HEK293 (cell line): ENCODE results near the gene F10.

Experiments used
- CTCF ChIA-PET: fragments of 350-600 bp; formaldehyde crosslinking; extraction: SDS; loops from one replicate; lab custom pipeline; 2021; ENCODE audit warnings: antibody characterized with exemption; lab: Yijun Ruan, JAX
- POLR2A ChIA-PET: fragments of 300-600 bp; formaldehyde crosslinking; extraction: SDS; loops from one replicate; lab custom pipeline; 2020; ENCODE audit warnings: antibody characterized with exemption, inconsistent platforms; lab: Yijun Ruan, JAX
- H3K27ac ChIP-seq: fragments of 200-500 bp; sonication (Bioruptor generic); 2 replicates; pipeline ENCODE4 v1.5.1; 2014; ENCODE audit warnings: low read depth, low read length, control low read depth, inconsistent platforms; ENCODE audit errors: extremely low read depth
- H3K36me3 ChIP-seq, 2 experiments: fragments of 200-500 bp in 1 of 2; sonication (Bioruptor generic) in 1 of 2; 1 replicate in 1 of 2; 2 replicates in 1 of 2; pipeline ENCODE4 v1.5.1; 2014 to 2017; ENCODE audit warnings: inconsistent platforms in 2 of 2, low read length in 2 of 2; ENCODE audit not compliant: control insufficient read depth in 2 of 2, insufficient read depth in 1 of 2
- H3K4me1 ChIP-seq: fragments of 200-500 bp; sonication (Bioruptor generic); 2 replicates; pipeline ENCODE4 v1.5.1; 2014; ENCODE audit warnings: mild to moderate bottlenecking, low read length, inconsistent platforms; ENCODE audit not compliant: control insufficient read depth, insufficient read depth
- H3K4me3 ChIP-seq: 2 replicates; pipeline ENCODE4 v1.5.1; 2011; ENCODE audit warnings: low read depth, mild to moderate bottlenecking, control low read depth, low read length, moderate library complexity
- H3K9me3 ChIP-seq: fragments of 200-500 bp; sonication (Bioruptor generic); 2 replicates; pipeline ENCODE4 v1.5.1; 2014; ENCODE audit warnings: low read depth, low read length, inconsistent platforms; ENCODE audit not compliant: control insufficient read depth, insufficient read depth
- AEBP2 ChIP-seq: fragments of 450-650 bp; formaldehyde crosslinking; IDR thresholded peaks from 2 replicates; pipeline ENCODE4 v1.5.1; 2016; ENCODE audit warnings: missing biosample characterization, missing genetic modification characterization, borderline replicate concordance
- HOXD13 ChIP-seq: sonication (generic); formaldehyde crosslinking; IDR thresholded peaks from 2 replicates; pipeline ENCODE4 v1.8.0; 2022; ENCODE audit warnings: missing genetic modification reagents, borderline replicate concordance
- IKZF3 ChIP-seq: fragments of 450-650 bp; IDR thresholded peaks from 2 replicates; pipeline ENCODE4 v1.5.0; 2018; ENCODE audit warnings: missing biosample characterization, mild to moderate bottlenecking, missing genetic modification characterization, moderate library complexity
- KLF9 ChIP-seq: fragments of 450-650 bp; formaldehyde crosslinking; IDR thresholded peaks from 2 replicates; pipeline ENCODE4 v1.5.1; 2016; ENCODE audit warnings: missing biosample characterization, missing genetic modification characterization, low read depth
- PRDM6 ChIP-seq: fragments of 450-650 bp; formaldehyde crosslinking; IDR thresholded peaks from 2 replicates; pipeline ENCODE4 v1.5.1; 2017; ENCODE audit warnings: missing biosample characterization, missing genetic modification characterization
- SCRT1 ChIP-seq: fragments of 450-650 bp; formaldehyde crosslinking; IDR thresholded peaks from 2 replicates; pipeline ENCODE4 v1.5.1; 2016; ENCODE audit warnings: missing biosample characterization, missing genetic modification characterization, borderline replicate concordance
- ZBTB20 ChIP-seq: fragments of 450-650 bp; formaldehyde crosslinking; IDR thresholded peaks from 2 replicates; pipeline ENCODE4 v1.5.1; 2016; ENCODE audit warnings: missing biosample characterization, missing genetic modification characterization
- ZNF10 ChIP-seq: fragments of 450-650 bp; formaldehyde crosslinking; IDR thresholded peaks from 2 replicates; pipeline ENCODE4 v1.5.1; 2017; ENCODE audit warnings: missing biosample characterization, missing genetic modification characterization
- ZNF121 ChIP-seq: fragments of 450-650 bp; formaldehyde crosslinking; IDR thresholded peaks from 2 replicates; pipeline ENCODE4 v1.5.1; 2016; ENCODE audit warnings: missing biosample characterization, missing genetic modification characterization
- ZNF148 ChIP-seq: fragments of 450-650 bp; formaldehyde crosslinking; IDR thresholded peaks from 2 replicates; pipeline ENCODE4 v1.5.0; 2017; ENCODE audit warnings: missing biosample characterization, missing genetic modification characterization, borderline replicate concordance
- ZNF155 ChIP-seq: fragments of 450-650 bp; formaldehyde crosslinking; IDR thresholded peaks from 2 replicates; pipeline ENCODE4 v1.5.1; 2016; ENCODE audit warnings: missing biosample characterization, missing genetic modification characterization
- ZNF174 ChIP-seq: fragments of 450-650 bp; formaldehyde crosslinking; IDR thresholded peaks from 2 replicates; pipeline ENCODE4 v1.5.0; 2017; ENCODE audit warnings: missing biosample characterization, mild to moderate bottlenecking, missing genetic modification characterization
- ZNF184 ChIP-seq: fragments of 450-650 bp; IDR thresholded peaks from 2 replicates; pipeline ENCODE4 v1.5.1; 2018; ENCODE audit warnings: missing biosample characterization, mild to moderate bottlenecking, missing genetic modification characterization
- ZNF2 ChIP-seq: fragments of 450-650 bp; formaldehyde crosslinking; IDR thresholded peaks from 2 replicates; pipeline ENCODE4 v1.5.1; 2016; ENCODE audit warnings: missing biosample characterization, missing genetic modification characterization
- ZNF302 ChIP-seq: fragments of 450-650 bp; formaldehyde crosslinking; IDR thresholded peaks from 2 replicates; pipeline ENCODE4 v1.5.1; 2016; ENCODE audit warnings: missing biosample characterization, missing genetic modification characterization, low read depth
- ZNF350 ChIP-seq: fragments of 450-650 bp; formaldehyde crosslinking; IDR thresholded peaks from 2 replicates; pipeline ENCODE4 v1.5.0; 2017; ENCODE audit warnings: missing biosample characterization, mild to moderate bottlenecking, missing genetic modification characterization
- ZNF37A ChIP-seq: fragments of 450-650 bp; IDR thresholded peaks from 2 replicates; pipeline ENCODE4 v1.5.1; 2018; ENCODE audit warnings: missing biosample characterization, missing genetic modification characterization
- ZNF449 ChIP-seq: fragments of 450-650 bp; formaldehyde crosslinking; IDR thresholded peaks from 2 replicates; pipeline ENCODE4 v1.5.1; 2017; ENCODE audit warnings: missing biosample characterization, mild to moderate bottlenecking, missing genetic modification characterization, moderate library complexity
- ZNF530 ChIP-seq: fragments of 450-650 bp; formaldehyde crosslinking; IDR thresholded peaks from 2 replicates; pipeline ENCODE4 v1.5.1; 2016; ENCODE audit warnings: low read depth, missing biosample characterization, missing genetic modification characterization
- ZNF585B ChIP-seq: fragments of 450-650 bp; formaldehyde crosslinking; IDR thresholded peaks from 2 replicates; pipeline ENCODE4 v1.5.1; 2016; ENCODE audit warnings: missing biosample characterization, missing genetic modification characterization
- ZNF624 ChIP-seq: fragments of 450-650 bp; formaldehyde crosslinking; IDR thresholded peaks from 2 replicates; pipeline ENCODE4 v1.5.1; 2017; ENCODE audit warnings: missing biosample characterization, missing genetic modification characterization
- ZNF692 ChIP-seq: fragments of 450-650 bp; formaldehyde crosslinking; IDR thresholded peaks from 2 replicates; pipeline ENCODE4 v1.5.1; 2016; ENCODE audit warnings: missing biosample characterization, missing genetic modification characterization
- ZNF704 ChIP-seq: fragments of 450-650 bp; formaldehyde crosslinking; IDR thresholded peaks from 2 replicates; pipeline ENCODE4 v1.5.1; 2016; ENCODE audit warnings: missing biosample characterization, missing genetic modification characterization
- ZNF707 ChIP-seq: fragments of 450-650 bp; formaldehyde crosslinking; IDR thresholded peaks from 2 replicates; pipeline ENCODE4 v1.5.1; 2016; ENCODE audit warnings: missing biosample characterization, missing genetic modification characterization
- ZNF777 ChIP-seq: fragments of 450-650 bp; formaldehyde crosslinking; IDR thresholded peaks from 2 replicates; pipeline ENCODE4 v1.5.1; 2017; ENCODE audit warnings: missing biosample characterization, missing genetic modification characterization, borderline replicate concordance
- ZSCAN16 ChIP-seq: fragments of 450-650 bp; formaldehyde crosslinking; IDR thresholded peaks from 2 replicates; pipeline ENCODE4 v1.5.1; 2016; ENCODE audit warnings: missing biosample characterization, missing genetic modification characterization
- ZSCAN4 ChIP-seq: fragments of 450-650 bp; formaldehyde crosslinking; IDR thresholded peaks from 2 replicates; pipeline ENCODE4 v1.5.1; 2017; ENCODE audit warnings: missing biosample characterization, missing genetic modification characterization

F10 gene

GRCh38 chr13:113088691-113089020, 33.9 kb upstream of the F10 start (continued):
- TF ChIP-seq AEBP2 = no peak
- TF ChIP-seq ZBTB20 (tag by site-specific recombination) = no peak
- TF ChIP-seq ZNF707 (tag by site-specific recombination) = no peak
- no peak for TF ChIP-seq ZNF530
- TF ChIP-seq ZNF184 (tag by site-specific recombination) = no peak
- TF ChIP-seq ZNF624 = no peak
- TF ChIP-seq KLF9 (tag by site-specific recombination) = no peak
- TF ChIP-seq IKZF3 (tag by site-specific recombination) = no peak
- no peak for TF ChIP-seq SCRT1
- TF ChIP-seq ZNF10 (tag by site-specific recombination) = no peak
- no peak for TF ChIP-seq ZNF704 (tag by site-specific recombination)
- TF ChIP-seq ZNF350 (tag by site-specific recombination) = no peak

GRCh38 chr13:113089693-113090414, 32.7 kb upstream of the F10 start:
- POLR2A ChIA-PET = no interaction called here
- H3K9me3 ChIP-seq = no peaks in the 10 kb centered on the region
- TF ChIP-seq ZNF449 (tag by site-specific recombination) (no peak), ZNF585B (tag by site-specific recombination) (no peak), ZNF121 (tag by site-specific recombination) (no peak), ZSCAN16 (tag by site-specific recombination) (no peak), ZNF148 (no peak), ZNF2 (tag by site-specific recombination) (no peak), ZNF174 (tag by site-specific recombination) (no peak), ZNF37A (no peak), ZNF350 (tag by site-specific recombination) (no peak), ZNF777 (tag by site-specific recombination) (no peak), HOXD13 (no peak), PRDM6 (tag by site-specific recombination) (no peak), ZNF302 (tag by site-specific recombination) (no peak), ZSCAN4 (no peak), ZNF155 (tag by site-specific recombination) (no peak), ZNF692 (no peak)

More at GRCh38 chr13:113089693-113090414, 32.7 kb upstream of the F10 start:
- CTCF ChIA-PET = interaction anchor here (0.7 kb wide), 1 partner anchor 89 kb away, joined by 3 read pairs; no protein-coding TSS in a partner anchor
- H3K36me3 ChIP-seq = peaks cover 0 to 15% of the 10 kb centered on the region in 2 experiments; a peak in 1 of 3 replicates
- H3K27ac ChIP-seq = no peak overlapping the region
- no peaks in the 10 kb centered on the region for H3K4me1 ChIP-seq
- H3K4me3 ChIP-seq = no peak overlapping the region
